Activated T-cell treated with anti-CD3 and anti-CD28 coated beads, Interleukin-2, amount 50 U/mL, for 72 hours (primary cell): ENCODE measurements around the gene EPHB2. TPM values are rescaled to one million over a fixed set of nuclear protein-coding genes. Genes with fewer than 3 reads are reported as not detected.

Experiments
- ATAC-seq, 2 donors: fragments of 150-1000 bp; cut with Tn5 transposase; replicated peaks in 1 of 2; 2 replicates each; pipeline ENCODE4 v1.10.0; 2021; ENCODE audit warnings: moderate library complexity in 2 of 2, mild to moderate bottlenecking in 1 of 2
- DNase-seq, 2 donors: peaks; one replicate each; pipeline ENCODE4 v3.0.0; 2021 to 2022; ENCODE audit warnings: mixed read lengths in 1 of 2
- H3K27ac Mint-ChIP-seq: one replicate; pipeline ENCODE4 v1.8.0; 2022; ENCODE audit warnings: mild to moderate bottlenecking, moderate library complexity, mixed read lengths
- H3K27me3 Mint-ChIP-seq: one replicate; pipeline ENCODE4 v1.8.0; 2022; ENCODE audit warnings: low read depth, mixed read lengths
- H3K36me3 Mint-ChIP-seq, 2 donors: one replicate each; pipeline ENCODE4 v1.8.0; 2022; ENCODE audit warnings: mixed read lengths in 2 of 2, mild to moderate bottlenecking in 1 of 2; ENCODE audit not compliant: insufficient read depth in 2 of 2
- H3K4me1 Mint-ChIP-seq: one replicate; pipeline ENCODE4 v1.8.0; 2022; ENCODE audit warnings: low read depth, mixed read lengths
- H3K4me3 Mint-ChIP-seq, 2 donors: one replicate each; pipeline ENCODE4 v1.8.0; 2022; ENCODE audit warnings: mild to moderate bottlenecking in 2 of 2, mixed read lengths in 2 of 2, moderate library complexity in 2 of 2
- H3K9me3 Mint-ChIP-seq, 2 donors: one replicate each; pipeline ENCODE4 v1.8.0; 2022; ENCODE audit warnings: mixed read lengths in 2 of 2
- total RNA-seq, 2 donors: library from RNA; stranded (reverse); gene quantifications; one replicate each; pipeline ENCODE4 v1.2.3, GENCODE V29; 2022

EPHB2 gene
- total RNA-seq, 2 donors from 2014 or later = 0.22 TPM; not detected in 1

DNA sequence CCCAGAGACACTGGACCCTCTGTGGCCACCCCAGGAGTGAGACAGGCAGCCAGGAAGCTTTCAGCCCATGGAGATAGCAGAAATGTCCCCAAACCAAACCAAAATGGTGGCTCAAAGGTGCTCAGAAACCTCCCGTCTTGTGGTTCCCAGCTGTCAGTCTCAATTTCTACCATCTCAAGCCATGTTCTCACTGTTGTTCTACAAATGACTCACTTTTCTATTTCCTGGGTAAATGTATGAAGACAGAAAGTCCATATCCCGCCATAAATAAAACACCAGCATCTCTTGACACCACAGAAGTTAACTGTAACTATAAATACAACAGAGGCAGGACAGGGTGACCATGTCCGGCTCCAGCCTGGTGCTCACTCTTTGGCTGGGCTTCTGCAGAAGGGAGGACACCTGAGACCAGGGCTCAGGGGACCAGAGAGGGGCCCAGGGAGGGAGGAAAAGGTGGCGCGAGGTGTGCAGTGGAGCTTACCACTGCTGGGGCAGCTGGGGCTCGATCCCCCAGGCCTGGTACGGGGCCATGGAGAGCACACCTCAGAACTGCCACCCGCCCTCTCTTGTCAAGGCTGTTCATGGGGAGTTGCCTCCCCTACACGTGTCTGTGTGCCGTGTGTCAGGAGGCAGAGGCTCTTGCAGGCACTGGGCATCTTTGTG is 43.6 kb downstream of the EPHB2 start:
- peak; percentile 29 to 53 for ATAC-seq
- H3K4me3 Mint-ChIP-seq = no peak overlapping the region
- no peaks in the 10 kb centered on the region for H3K27me3 Mint-ChIP-seq

DNA sequence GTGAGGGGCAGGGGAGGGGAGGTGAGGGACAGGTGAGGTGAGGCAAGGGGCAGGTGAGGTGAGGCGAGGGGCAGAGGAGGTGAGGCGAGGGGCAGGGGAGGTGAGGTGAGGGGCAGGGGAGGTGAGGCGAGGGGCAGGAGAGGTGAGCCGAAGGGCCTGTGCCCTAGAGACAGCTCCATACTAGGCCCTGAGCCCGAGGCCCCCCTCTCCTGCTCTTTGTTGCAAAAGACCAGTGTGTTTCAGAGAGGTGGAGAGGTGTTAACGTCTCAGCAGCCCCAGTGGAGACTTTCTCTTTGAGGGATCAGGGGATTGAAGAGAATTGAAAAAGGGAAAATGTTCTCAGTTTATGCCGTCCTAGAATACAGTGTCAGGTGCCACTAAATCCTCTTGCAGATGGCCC is 44.2 kb downstream of the EPHB2 start:
- no peak overlapping the region for H3K27ac Mint-ChIP-seq
- H3K4me3 Mint-ChIP-seq = no peak overlapping the region
- no peaks in the 10 kb centered on the region for H3K36me3 Mint-ChIP-seq
- DNase-seq (no peak), ATAC-seq (no peak)
- H3K4me1 Mint-ChIP-seq = peaks cover 8% of the 10 kb centered on the region
- no peaks in the 10 kb centered on the region for H3K9me3 Mint-ChIP-seq
- no peaks in the 10 kb centered on the region for H3K27me3 Mint-ChIP-seq

More for the DNA sequence above, 43.6 kb downstream of the EPHB2 start:
- H3K9me3 Mint-ChIP-seq = no peaks in the 10 kb centered on the region
- H3K4me1 Mint-ChIP-seq = peaks cover 8% of the 10 kb centered on the region
- DNase-seq = no peak
- H3K27ac Mint-ChIP-seq = no peak overlapping the region
- no peaks in the 10 kb centered on the region for H3K36me3 Mint-ChIP-seq

DNA sequence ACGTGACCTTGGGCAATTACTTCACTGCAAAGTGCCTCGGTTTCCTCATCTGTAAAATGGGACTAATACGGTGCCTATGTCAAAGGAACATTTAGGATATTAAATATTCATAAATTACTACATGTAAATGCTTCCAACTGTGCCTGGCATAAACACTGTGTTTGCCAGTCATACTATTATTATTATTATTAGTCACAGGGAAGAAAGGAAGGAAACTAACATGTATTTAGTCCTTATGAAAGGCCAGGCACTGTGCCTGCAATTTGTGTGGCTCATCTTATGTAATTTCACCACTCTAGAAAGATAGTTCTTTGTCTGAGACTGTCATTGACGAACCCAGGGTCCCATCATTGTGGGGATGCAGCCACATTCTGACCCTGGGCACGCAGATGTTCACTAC is 45.0 kb downstream of the EPHB2 start:
- DNase-seq = no peak
- no peaks in the 10 kb centered on the region for H3K36me3 Mint-ChIP-seq
- ATAC-seq = no peak
- no peaks in the 10 kb centered on the region for H3K9me3 Mint-ChIP-seq
- H3K27ac Mint-ChIP-seq = no peak overlapping the region
- peaks cover under 1% of the 10 kb centered on the region for H3K4me1 Mint-ChIP-seq
- H3K4me3 Mint-ChIP-seq = no peak overlapping the region
- no peaks in the 10 kb centered on the region for H3K27me3 Mint-ChIP-seq

DNA sequence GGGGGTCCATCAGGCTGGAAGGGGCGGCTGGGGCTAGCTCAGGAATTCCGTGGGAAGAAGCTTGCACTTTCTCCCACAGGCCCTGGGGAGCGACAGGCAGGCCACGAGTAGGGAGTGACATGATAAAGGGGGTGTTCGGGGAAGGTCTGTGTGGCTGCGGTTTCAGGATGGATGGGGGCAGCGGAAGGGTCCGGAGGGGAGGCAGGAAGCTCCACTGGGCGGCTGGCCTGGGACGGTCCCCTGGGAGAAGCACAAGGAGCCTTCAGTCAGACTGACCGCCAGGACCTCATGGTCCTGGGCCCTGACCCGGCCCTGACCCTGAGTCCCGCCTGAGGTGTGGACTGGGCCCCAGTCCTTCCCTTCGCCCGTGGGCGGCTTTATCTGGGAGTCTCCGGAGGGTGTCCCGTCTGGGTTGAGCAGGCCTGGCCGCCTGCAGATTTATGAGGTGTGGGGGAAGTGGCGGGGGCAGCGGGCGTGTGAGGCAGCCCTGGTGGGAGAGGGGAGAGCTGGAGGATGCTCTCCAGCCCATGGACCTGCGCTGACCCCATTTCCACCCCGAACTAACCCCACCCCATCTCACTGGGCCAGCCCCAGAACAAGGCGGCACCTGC is 45.6 kb downstream of the EPHB2 start:
- Mint-ChIP-seq H3K4me1 (no peaks in the 10 kb centered on the region), H3K27me3 (no peaks in the 10 kb centered on the region), H3K27ac (no peak overlapping the region), H3K4me3 (no peak overlapping the region), H3K36me3 (no peaks in the 10 kb centered on the region), H3K9me3 (no peaks in the 10 kb centered on the region)
- ATAC-seq (no peak), DNase-seq (no peak)

DNA sequence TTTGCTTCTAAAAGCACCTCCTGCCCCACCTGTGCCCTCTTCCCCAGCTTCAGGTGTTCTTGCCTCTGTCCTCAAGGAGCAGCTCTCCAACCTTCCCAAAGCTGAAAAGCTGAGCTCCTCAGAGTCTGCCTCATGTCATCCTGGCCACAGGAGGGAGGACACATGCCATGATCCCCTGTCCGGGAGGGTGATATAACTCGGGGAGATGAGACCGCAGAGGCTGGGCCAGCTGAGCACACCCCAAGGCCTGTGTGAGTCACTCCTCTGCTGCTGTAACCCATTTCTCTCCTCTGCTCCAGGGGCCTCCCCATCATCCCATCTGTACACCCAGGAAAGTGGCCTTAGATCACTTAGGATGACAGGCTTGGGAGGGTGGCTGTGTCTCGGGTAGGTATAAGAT is 49.8 kb downstream of the EPHB2 start:
- Mint-ChIP-seq H3K9me3 (no peaks in the 10 kb centered on the region), H3K27me3 (no peaks in the 10 kb centered on the region), H3K27ac (no peak overlapping the region), H3K36me3 (no peaks in the 10 kb centered on the region), H3K4me1 (no peaks in the 10 kb centered on the region), H3K4me3 (no peak overlapping the region)
- DNase-seq (no peak), ATAC-seq (no peak)

DNA sequence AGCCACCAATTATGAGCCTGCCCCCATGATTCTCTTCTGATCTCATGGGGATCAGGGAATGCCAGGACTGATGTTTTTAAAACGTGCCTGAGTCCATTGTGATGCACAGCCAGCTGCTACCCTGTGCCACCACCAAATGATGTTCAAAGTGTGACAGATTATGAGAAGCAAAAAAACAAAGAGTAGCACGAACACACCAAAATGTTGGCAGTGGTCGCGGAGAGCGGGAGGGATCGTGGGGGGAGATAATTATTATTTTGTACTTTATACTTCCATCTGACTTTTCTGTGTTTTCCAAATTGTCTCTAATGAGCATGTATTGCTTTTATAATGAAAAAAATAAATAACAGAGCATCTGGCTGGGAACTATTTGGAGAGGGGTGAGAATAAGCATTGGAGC is 50.5 kb downstream of the EPHB2 start:
- H3K4me1 Mint-ChIP-seq = no peaks in the 10 kb centered on the region
- H3K36me3 Mint-ChIP-seq = no peaks in the 10 kb centered on the region
- no peak overlapping the region for H3K4me3 Mint-ChIP-seq
- H3K27ac Mint-ChIP-seq = no peak overlapping the region
- H3K9me3 Mint-ChIP-seq = no peaks in the 10 kb centered on the region
- no peaks in the 10 kb centered on the region for H3K27me3 Mint-ChIP-seq
- no peak for ATAC-seq
- no peak for DNase-seq

DNA sequence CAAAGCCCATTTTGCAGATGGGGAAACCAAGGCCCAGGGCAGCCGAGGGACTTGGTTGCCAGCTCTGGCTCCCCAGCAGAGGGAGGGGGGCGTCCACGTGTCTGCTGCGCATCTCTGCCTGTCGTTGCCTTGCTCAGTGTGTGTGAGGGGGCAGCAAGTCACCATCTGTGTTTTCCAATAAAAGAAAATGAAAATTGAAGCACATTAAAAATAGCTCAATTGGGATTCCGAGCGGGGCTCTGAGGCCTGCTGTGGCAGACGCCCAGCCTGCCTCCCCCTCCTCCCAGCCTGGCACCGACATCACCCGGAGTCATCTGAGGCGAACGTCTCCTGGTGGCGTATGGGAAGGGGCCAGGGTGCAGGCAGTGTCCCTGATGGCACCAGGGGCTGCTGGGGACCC is 51.2 kb downstream of the EPHB2 start:
- Mint-ChIP-seq H3K4me3 (no peak overlapping the region), H3K4me1 (no peaks in the 10 kb centered on the region), H3K27ac (no peak overlapping the region), H3K27me3 (no peaks in the 10 kb centered on the region), H3K9me3 (no peaks in the 10 kb centered on the region), H3K36me3 (no peaks in the 10 kb centered on the region)
- ATAC-seq (no peak), DNase-seq (no peak)

DNA sequence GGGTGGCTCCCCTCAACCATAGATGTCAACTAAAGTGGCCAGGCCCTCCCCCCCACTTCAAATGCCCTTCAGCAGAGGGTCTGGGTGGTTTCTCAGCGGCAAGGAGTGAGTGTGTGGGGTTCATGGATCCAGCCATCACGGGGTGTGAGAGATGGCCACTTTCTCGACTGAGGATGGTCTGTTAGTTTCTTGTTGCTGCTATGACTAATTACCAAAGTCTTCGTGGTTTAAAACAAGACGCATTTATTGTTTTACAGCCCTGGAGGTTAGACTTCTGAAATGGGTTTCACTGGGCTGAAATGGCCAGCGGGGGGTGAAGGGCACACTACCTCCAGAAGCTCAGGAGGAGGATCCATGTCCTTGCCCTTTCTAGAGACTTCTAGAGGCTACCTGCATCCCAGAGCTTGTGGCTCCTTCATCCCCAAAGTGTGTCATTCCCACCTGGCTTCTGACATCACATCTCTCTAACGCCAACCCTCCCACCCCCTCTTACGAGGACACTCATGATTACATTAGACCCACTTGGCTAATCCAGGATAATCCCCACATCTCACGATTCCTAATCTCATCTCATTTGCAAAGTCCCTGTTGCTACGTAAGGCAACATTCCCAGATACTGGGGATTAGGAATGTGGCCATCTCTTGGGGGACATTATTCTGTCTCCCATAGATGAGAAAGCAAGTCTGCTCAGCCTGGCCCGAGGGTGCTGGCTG is 53.0 kb downstream of the EPHB2 start:
- Mint-ChIP-seq H3K4me1 (no peaks in the 10 kb centered on the region), H3K4me3 (no peak overlapping the region), H3K36me3 (no peaks in the 10 kb centered on the region), H3K27me3 (no peaks in the 10 kb centered on the region), H3K9me3 (no peaks in the 10 kb centered on the region), H3K27ac (no peak overlapping the region)
- peak in 1 of 2 donors; percentile 32 for ATAC-seq
- no peak for DNase-seq

DNA sequence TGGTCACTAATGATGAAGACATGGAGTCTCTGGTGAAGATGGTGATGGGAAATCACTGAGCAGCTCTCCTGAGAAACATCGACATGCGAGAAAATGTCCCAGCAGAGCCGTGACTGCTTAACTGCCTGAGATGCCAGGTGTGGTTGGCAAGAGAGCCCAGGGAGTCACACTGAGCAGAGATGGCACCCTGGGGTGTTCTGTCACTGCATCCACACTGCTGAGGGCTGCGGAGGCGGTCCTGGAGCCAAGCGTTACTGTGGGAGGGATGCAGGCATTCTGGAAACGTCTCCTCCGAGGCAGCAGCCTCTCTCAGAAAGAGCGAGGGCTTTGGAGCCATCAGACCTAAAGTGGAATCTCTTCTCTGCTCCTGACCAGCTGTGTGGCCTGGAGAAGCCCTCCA is 57.2 kb downstream of the EPHB2 start:
- no peaks in the 10 kb centered on the region for H3K9me3 Mint-ChIP-seq
- no peak for ATAC-seq
- H3K4me1 Mint-ChIP-seq = no peaks in the 10 kb centered on the region
- no peaks in the 10 kb centered on the region for H3K36me3 Mint-ChIP-seq
- no peak for DNase-seq
- no peak overlapping the region for H3K27ac Mint-ChIP-seq
- H3K27me3 Mint-ChIP-seq = no peaks in the 10 kb centered on the region
- no peak overlapping the region for H3K4me3 Mint-ChIP-seq

DNA sequence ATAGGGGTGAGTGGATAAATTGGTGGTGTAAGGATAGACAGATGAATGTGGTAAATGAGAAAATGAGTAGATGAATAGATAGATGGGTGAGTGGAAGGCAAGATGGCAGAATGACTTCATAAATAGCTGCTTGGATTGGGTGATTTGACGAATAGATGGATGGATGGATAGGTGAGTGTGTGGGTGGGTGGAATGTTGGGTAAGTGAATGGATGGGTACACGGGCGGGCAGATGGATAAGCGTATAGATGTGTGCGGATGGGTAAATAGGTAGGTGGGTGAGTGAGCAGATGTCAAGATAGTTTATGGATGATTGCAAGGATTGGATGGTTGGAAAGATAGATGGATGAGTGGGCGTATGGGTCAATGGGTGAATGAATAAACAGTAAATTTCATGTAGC is 59.3 kb downstream of the EPHB2 start:
- Mint-ChIP-seq H3K9me3 (no peaks in the 10 kb centered on the region), H3K4me3 (no peak overlapping the region), H3K36me3 (no peaks in the 10 kb centered on the region), H3K27ac (no peak overlapping the region), H3K27me3 (peaks cover 9% of the 10 kb centered on the region), H3K4me1 (no peaks in the 10 kb centered on the region)
- DNase-seq (no peak), ATAC-seq (no peak)

DNA sequence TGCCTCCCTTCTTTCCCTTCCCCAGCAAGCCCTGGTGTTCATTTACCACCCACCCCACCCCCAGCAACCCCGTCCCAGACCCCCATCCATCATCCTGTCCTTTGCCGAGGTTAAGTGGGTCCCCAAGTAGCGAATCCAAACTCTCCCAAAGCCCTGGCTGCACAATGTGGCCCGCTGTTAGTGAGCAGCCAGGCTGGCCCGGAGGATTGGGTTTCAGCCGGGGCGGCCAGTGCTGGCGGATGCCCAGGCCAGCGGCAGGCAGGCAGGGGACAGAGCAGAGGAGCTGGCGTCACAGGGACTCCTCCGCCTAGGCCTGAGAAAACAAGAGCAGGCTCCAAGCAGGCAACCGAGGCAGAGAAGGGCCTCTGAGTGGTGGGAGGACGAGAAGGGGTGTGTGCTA is 61.4 kb downstream of the EPHB2 start:
- H3K4me1 Mint-ChIP-seq = no peaks in the 10 kb centered on the region
- H3K4me3 Mint-ChIP-seq = no peak overlapping the region
- peaks cover 21% of the 10 kb centered on the region for H3K27me3 Mint-ChIP-seq
- no peaks in the 10 kb centered on the region for H3K36me3 Mint-ChIP-seq
- DNase-seq (no peak), ATAC-seq (no peak)
- H3K9me3 Mint-ChIP-seq = no peaks in the 10 kb centered on the region
- H3K27ac Mint-ChIP-seq = no peak overlapping the region

DNA sequence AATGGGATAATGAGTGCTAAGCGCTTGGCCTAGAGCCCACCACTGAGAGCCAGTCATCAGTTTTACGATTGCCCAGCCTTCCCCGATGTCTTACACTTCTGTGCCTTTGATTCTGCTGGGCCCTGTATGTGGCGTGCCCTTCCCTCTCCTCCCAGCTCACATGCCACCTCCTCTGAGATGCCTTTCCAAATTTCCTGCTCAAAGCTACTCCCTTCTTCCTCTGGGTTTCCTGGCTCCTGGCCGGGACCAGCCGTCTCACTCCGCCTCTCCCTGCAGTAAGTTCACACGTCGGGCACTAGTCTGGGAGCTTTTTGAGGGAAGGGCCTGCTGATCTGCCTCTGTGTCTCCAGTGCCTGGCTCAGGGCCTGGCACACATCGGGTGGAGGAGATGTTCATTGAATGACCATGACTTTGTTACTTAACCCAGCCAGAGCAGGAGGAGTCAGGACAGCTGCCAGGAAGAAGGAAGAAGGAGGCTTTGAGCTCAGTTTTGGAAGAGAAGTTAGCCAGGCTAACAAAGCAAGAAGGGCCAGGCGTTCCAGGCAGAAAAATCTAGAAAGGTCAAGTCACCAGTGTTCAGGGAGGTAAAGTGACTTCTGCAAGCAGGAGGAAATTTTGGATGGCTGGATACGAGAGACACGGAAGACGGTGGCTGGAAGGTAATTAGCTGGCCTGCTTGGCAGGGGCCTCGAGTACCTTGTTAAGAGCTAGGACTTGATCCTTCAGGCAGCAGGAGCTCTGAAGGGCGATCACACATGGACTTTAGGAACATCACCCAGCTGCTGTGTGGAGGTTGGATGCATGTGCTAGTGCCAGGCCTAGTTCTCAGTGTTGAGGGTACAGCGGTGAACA is 63.6 kb downstream of the EPHB2 start:
- H3K27ac Mint-ChIP-seq = no peak overlapping the region
- ATAC-seq (no peak), DNase-seq (no peak)
- H3K9me3 Mint-ChIP-seq = no peaks in the 10 kb centered on the region
- H3K4me1 Mint-ChIP-seq = no peaks in the 10 kb centered on the region
- H3K4me3 Mint-ChIP-seq = no peak overlapping the region
- H3K36me3 Mint-ChIP-seq = no peaks in the 10 kb centered on the region
- H3K27me3 Mint-ChIP-seq = peaks cover 33% of the 10 kb centered on the region

DNA sequence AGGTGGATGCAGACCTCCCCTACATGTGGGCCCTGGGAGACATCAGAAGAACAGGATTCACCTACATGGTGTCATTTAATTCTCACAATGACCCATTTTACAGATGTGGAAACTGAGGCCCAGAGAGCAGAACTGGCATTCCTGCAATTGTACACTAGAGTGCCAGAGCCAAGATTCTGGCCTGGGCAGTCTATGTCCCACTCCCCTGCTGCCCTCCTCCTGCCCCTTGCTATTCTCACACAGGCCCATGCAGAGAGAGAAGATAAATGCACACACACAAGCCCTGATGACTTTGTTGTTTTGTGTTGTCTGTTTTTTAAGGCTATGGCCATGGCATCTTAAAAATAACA is 64.2 kb downstream of the EPHB2 start:
- H3K36me3 Mint-ChIP-seq = no peaks in the 10 kb centered on the region
- ATAC-seq = no peak

More for the DNA sequence above, 64.2 kb downstream of the EPHB2 start:
- H3K9me3 Mint-ChIP-seq = no peaks in the 10 kb centered on the region
- no peak for DNase-seq
- H3K4me3 Mint-ChIP-seq = no peak overlapping the region
- H3K27ac Mint-ChIP-seq = no peak overlapping the region
- H3K4me1 Mint-ChIP-seq = no peaks in the 10 kb centered on the region
- H3K27me3 Mint-ChIP-seq = peaks cover 39% of the 10 kb centered on the region
